GM19463 (cell line): ENCODE data around the gene APCS.

ENCODE experiments used
- ATAC-seq: cut with Tn5 transposase; IDR thresholded peaks from one replicate; pipeline ENCODE4 v1.9.1; 2021; ENCODE audit warnings: mild to moderate bottlenecking, moderate library complexity; ENCODE audit not compliant: unreplicated experiment

Gene APCS, protein sequence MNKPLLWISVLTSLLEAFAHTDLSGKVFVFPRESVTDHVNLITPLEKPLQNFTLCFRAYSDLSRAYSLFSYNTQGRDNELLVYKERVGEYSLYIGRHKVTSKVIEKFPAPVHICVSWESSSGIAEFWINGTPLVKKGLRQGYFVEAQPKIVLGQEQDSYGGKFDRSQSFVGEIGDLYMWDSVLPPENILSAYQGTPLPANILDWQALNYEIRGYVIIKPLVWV

DNA sequence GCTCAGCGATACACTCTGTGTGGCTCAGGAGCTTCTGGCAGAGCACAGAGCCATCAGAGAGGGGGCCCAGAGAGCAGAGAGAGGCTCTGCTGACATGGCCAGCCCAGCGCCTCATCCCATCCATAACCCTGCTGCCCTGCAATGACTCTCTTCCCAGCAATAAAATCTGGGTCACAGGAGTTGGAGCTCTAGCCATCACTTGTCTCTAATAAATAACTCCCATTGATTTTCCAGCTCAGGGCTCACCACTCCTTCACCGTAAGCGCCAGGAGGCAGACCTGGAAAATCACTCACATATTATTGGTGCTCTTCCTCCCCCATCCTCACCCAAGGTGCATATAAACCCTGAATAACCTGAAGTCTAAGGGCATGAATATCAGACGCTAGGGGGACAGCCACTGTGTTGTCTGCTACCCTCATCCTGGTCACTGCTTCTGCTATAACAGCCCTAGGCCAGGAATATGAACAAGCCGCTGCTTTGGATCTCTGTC, at the start of gene APCS:
TSS of gene APCS (plus strand) at position 366 of the 491 bp plus-strand sequence. CDS start at position 462, 96 bp downstream.
- no peak for ATAC-seq

DNA sequence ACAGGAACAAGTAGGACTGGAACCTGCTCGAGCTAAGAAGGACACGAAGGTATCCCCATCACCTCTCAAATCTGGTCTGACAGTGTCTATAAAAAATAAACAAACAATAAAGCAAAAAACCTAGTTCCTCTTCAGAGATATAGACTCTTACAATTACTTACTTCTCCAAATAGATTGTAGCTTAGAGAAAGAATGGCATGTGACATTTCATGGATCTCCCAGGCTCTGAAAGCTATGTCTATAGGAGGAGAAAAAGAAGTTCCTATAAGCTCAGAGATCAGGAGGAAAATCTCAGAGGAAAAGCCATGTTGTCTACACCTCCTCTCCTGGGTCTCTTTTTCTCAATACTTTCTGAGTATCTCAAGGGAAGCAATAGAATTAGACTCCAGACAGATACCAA, 39.5 kb upstream of the APCS start:
- ATAC-seq: no peak

DNA sequence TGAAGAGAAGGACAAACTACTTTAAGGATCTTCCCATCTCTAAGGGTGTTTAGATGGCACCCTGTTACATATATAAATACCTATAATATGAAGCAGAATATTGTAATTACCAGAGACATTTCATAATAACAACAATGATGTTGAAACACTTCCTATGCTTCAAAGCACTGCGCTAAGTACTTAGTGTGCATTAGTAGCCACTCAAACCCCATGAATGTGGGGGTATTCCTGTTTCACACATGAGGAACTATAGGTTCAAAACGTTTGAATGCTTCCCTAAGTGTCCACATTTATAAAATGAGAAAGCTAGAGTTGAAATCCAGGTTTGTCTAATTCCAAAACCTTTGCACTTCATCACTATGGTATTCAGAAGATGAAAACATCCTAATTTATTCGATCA, 33.4 kb upstream of the APCS start:
- no peak for ATAC-seq

DNA sequence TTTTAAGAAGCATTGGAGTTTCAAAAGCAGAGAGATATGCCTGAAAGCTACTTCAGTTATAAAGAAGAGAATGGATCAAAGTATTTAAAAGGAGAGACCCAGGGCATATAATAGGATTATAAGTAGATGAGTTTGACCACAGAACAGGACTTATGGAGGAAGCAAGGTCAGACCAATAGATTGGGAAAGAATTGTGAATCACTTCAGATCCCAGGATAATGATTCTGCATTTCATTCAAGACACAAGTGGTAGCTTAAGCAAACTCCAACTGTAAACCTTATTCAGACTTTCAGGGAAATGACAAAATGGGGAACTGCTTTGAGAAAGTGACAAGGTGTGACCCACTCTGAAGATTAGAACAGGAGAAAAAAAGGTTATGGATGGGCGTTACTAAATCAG, 32.9 kb upstream of the APCS start:
- ATAC-seq: no peak

DNA sequence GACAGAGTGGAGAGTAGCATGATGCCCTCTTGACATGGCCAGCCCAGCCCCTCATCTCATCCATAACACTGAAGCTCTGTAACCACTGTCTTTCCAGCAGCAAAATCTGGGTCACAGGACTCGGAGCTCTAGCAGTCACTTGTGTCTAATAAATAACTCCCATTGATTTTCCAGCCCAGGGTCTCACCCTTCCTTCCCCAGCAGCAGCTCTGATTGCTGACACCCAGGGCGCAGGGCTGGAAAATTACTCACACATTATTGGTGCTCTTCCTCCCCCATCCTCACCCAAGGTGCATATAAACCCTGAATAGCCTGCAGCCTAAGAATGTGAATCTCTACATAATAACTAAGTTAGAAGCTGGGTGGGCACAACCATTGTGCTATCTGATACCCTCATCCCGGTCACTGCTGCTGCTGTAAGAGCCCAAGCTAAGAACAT, 30.7 kb upstream of the APCS start:
- ATAC-seq: no peak

DNA sequence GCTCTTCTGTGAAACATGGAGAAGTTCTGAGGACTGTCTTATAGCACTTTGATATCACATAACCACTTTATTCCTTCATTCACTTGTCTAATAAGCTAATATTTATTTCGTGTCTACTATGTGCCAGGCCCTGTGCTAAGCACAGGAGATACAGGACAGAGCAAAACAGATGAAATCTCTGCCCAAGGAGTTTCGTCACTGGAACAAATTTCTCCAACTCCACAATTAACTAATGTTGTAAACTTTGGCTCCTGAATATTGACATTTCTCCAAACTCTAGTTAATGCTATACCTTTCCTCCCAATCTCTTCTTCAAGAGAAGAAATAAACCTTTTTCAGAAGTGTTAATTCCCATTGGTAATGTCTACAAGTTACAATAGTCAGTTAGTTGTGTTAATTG, 27.0 kb upstream of the APCS start:
- ATAC-seq: no peak

DNA sequence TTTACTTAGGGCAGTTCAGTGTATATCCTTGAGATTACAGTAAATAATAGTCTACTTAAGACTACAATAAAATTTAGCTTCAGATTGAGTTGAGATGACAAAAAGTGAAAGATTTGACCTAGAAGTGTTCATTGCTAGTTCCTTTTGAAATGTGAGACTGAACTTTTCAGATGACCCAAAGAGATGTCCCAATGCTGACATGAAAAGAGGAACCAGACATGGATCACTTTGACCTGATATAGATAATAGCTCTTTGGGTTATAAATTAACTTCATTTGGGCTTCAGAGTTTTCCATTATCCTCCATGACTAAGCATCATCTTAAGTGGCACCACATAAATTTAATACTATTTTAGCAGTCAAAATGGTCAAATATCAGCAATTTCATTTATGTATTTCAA, 26.1 kb upstream of the APCS start:
- no peak for ATAC-seq

DNA sequence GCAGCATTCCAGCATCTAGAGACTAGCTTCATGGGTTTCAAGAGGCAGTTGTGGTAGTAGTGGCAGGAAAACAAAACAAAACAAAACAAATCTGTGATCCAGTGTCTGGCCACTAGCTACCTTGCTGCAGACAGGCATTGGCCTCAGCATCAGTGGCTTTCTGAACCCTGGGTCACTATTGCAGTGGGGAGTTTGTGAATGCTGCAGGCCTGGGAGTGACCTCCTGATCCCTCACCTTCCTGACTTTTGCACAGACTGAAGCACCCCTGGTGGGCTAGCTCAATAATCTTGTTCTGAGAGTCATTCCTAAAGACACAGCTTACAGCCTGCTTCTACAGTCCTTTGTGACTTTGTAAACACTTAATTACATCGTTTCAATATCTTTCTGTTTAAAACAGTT, 24.9 kb upstream of the APCS start:
- ATAC-seq: no peak

DNA sequence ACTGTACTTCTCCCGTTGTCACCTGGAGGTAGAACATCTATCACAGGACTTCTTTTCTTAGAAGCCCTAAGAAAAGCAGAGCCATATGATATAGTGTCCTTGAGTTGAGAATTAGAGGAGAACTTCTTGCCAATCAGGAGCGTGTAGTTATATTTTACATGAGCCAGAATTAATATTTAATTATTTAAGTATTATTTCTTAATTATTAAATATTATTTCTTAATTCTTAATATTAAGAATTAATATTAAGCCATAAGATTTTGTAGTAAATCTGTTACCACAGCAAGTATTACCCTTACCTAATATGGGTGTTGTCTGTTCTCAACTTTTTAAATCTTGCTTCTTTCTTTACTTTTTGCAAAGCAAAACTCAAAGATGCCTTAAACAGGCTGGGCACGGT, 10.2 kb upstream of the APCS start:
- ATAC-seq: no peak

DNA sequence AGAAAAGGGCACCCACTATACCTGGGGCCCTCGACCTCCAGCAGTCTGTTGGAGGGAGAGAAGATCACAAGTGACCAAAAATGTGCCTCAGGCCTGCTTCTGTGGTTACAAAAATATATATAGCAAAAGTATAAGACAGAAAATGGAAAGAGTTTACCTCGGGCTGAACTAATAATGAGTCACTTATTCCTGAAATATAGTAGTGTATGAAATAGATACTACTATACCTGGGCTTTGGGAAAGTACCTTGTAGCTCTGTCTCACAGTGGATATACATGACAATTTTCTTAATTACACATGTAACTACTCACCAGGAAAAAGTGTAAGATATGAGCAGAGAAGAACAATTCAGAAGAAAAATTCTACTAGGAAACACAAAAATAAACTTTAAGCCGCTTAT, 7.3 kb upstream of the APCS start:
- ATAC-seq: no peak

DNA sequence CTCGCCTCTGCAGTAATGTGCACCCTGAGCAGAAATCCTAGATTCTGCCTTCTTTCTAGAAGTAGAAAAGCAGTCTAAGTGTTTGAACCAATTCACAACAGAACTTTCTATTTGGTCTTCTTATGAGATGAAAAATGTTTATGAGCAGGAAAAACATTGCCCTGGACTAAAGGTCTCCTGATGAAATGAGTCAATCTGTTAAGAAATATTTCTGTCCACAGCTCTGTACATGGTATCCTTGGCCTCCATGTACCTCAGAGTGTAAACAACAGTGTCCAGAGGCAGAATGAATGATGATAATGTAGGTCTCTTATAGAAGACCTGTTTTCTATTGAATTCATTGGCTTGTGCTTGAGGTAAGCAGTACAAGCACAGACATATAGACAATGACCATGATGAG, 6.2 kb upstream of the APCS start:
- ATAC-seq: no peak

DNA sequence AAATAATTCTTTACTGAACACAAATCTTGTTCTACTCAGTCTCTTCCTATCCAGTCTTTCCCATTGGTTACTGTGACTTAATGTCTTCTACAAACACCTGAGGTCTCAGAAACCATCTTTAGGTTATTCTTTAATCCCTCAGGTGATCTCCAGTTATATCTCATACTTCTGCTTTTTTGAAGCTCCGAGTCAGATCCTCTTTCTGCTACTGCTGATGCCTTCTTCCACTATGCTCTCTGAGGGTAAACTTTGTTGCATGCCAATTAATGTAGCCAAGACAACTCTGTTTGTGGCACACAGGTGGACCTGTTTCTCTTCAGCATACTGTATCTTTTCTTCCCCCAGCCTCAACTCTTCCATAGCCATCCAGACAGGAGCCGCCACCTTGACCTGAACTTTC, 3.1 kb upstream of the APCS start:
- ATAC-seq: no peak

DNA sequence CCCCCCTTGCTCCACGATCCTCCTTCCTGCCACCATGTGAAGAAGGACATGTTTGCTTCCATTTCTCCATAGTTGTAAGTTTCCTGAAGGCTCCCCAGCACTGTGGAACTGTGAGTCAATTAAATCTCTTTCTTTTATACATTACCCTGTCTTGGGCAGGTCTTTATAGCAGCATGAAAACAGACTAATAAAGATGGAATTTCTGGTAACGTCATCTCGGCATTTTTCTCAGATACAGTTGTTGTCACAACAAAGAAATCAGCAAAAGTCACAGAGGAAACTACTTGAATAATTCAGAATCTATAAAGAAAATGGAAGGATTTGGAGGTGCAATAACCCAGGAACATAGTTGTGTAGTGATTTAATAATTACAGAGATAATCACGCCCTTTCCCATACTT, 4.4 kb downstream of the APCS start:
- ATAC-seq: no peak

DNA sequence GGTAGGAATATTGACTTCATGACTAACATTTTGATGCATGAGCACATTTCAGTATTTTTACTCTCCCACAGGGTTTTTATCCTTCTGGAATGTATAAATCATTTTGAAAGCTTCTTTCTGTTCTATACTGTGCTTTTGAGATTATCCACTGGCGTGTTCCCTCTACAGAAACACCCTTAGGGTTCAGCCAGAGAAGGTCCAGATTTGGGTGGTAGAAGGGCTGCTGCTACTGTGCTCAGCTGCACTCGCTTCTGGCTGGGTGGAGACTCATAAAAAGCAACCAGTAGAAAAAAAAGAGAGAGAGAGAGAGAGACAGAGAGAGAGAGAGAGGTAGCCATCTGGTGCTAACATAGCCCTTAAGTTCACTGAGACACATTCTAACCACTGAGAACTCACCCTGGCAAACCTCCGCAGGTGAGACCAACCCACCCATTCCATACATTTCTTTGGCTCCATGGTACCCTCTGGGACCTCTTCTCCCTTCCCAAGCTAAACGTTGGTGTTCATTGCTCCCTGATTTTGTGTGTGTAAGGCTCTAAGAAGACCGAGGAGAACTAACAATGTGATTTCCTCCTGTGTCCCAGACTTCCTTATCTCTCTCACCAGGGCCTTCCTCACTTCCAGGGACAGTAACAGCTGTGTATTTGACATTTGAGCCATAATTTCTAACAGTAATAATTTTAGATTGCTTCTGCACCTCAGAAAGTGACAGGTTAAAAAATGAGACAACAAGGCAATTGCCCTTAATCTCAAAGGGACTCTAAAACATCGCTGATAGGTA, 7.2 kb downstream of the APCS start:
- no peak for ATAC-seq

DNA sequence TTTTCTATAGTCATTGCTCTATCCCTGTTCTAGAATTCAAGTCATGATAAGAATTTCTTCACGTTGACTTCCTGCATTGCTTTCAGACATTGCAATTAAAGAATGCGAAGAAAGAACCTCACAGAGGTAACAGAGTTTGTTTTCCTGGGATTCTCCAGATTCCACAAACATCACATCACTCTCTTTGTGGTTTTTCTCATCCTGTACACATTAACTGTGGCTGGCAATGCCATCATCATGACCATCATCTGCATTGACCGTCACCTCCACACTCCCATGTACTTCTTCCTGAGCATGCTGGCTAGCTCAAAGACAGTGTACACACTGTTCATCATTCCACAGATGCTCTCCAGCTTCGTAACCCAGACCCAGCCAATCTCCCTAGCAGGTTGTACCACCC, 10.6 kb downstream of the APCS start:
- ATAC-seq: no peak

DNA sequence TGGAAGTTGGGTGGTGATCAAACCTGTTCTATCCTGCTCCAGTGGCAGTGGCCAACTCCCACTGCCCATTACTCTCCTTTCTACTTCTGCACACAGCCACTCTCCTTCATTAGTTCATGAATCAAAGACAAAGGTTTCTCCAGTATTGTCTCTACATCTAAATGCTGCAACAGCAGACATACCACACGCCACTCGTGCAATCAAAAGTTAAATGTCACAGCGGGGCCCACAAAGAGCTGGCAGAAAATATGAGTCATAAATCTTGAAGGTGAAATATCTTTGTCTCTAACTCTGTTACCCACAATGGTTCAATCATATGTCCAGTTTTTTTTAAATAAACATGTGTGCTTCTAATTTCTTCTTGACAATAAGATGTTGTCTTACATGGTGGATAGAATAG, 13.3 kb downstream of the APCS start:
- no peak for ATAC-seq

DNA sequence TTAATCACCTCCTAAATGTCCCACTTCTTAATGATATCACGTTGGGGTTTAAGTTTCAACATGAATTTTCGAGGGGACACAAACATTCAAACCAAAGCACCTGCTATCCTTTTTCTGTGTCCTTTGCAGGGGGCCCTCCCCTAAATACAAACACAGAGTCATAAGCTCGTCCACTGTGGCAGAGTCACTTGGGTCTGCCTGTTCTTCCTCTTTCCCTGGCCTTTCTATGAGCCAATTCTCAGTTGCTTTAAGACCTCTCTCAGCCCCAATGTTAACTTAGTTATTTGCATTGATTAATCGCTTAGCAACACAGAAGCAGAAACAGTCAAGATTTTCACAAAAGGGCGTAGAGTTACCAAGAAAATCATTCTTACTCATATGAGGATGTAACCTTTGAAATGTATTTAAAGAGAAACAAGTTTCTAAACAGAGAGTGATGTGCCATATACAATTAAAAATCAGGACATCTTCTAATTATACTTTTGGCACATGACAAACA, 14.9 kb downstream of the APCS start:
- ATAC-seq: no peak

DNA sequence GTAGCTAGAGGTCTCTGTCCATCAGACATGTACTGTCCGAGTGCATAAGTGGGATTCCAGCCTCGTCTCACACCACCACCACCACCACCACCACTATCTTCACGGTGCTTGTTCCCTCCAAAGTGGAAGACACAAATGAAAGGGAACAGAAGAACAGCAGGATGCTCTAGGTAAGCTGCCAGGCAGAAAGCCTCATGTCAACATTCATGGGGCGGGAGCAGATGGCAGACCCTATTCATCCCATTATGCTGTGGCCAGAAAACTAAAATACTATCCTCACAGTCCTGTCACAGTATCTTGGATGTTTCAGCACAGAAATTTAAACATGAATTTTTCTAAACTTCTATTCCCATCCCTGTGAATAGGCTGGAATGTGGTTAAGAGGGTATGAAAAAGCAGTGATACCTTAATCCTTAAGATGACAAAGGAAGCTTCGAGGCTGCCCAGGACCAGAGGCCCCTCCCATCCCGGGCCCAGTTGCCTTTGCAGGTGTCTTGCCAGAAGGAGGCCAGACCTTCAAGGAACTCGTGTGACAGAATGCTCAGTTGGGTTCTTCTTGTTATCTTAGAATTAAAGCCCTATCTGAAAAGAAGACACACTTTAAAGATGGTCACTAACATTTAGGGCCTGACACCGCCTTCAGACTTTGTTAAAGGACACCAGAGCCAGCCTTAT, 24.7 kb downstream of the APCS start:
- no peak for ATAC-seq

DNA sequence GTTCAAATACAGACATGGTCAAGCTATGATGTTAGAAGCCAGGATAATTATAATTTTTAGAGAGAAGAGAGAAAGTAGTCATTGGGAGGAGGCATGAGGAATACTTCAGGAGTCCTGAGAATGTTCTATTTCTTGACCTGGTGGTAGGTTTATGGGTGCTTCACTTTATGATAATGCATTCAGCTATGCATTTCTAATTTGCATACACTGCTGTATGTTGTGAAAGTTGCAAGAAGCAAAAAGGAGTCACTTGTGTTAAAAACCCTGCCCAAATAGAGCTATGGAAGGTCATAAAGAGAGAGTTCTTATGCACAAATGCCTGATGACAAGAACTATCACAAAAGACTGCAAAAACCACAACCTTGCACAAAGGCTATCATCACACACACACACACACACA, 45.3 kb downstream of the APCS start:
- no peak for ATAC-seq
